GM12878 (cell line): ENCODE results near the gene TAS1R2. TPM values are rescaled to one million over a fixed set of nuclear protein-coding genes. Genes with fewer than 3 reads are reported as not detected.

Experiments used
- ATAC-seq: fragments of 200-7000 bp; cut with Tn5 transposase; 3 replicates; pipeline ENCODE4 v1.9.1; 2020; ENCODE audit warnings: mild to moderate bottlenecking, moderate library complexity
- BruUV-seq: library from RNA; stranded (reverse); fragments of 400-500 nt; replicated peaks from 2 replicates; lab custom pipeline; 2021; lab: Mats Ljungman, UMichigan
- CTCF ChIA-PET: fragments of 300-600 bp; sonication (Branson Sonifier 250); formaldehyde crosslinking; extraction: SDS; loops from one replicate; lab custom pipeline; 2021; ENCODE audit warnings: inconsistent platforms; lab: Yijun Ruan, JAX
- POLR2A ChIA-PET: fragments of 350-600 bp; formaldehyde crosslinking; extraction: SDS; loops from one replicate; lab custom pipeline; 2021; ENCODE audit warnings: inconsistent platforms; lab: Charles Lee
- RAD21 ChIA-PET: fragments of 300-600 bp; sonication (Branson Sonifier 250); formaldehyde crosslinking; loops from one replicate; lab custom pipeline; 2023; ENCODE audit warnings: antibody characterized with exemption; ENCODE audit not compliant: unreplicated experiment; lab: Charles Lee
- SMC1A ChIA-PET: fragments of 300-600 bp; sonication (Branson Sonifier 250); formaldehyde crosslinking; loops from one replicate; lab custom pipeline; 2023; ENCODE audit not compliant: unreplicated experiment, uncharacterized antibody; lab: Charles Lee
- DNase-seq: peaks from one replicate; pipeline ENCODE4 v3.0.0-alpha.2; 2011; ENCODE audit warnings: low read depth, low spot score
- FAIRE-seq: peaks from 3 replicates; lab custom pipeline; 2011; peaks lifted over from hg19 to GRCh38; lab: Jason Lieb, UNC
- H2AFZ ChIP-seq: 2 replicates; pipeline ENCODE4 v1.6.0; 2011; ENCODE audit warnings: low read depth, low read length, control low read depth; ENCODE audit not compliant: control insufficient read depth
- H3K27ac ChIP-seq: 2 replicates; pipeline ENCODE4 v1.5.1; 2011; ENCODE audit warnings: control low read depth; ENCODE audit not compliant: control insufficient read depth, insufficient read depth
- H3K27me3 ChIP-seq, 2 experiments: replicated peaks in 1 of 2; 2 replicates each; pipeline versions ENCODE4 v1.6.0 to v1.6.1; 2011; ENCODE audit warnings: low read length in 1 of 2; ENCODE audit not compliant: control insufficient read depth in 2 of 2, insufficient read depth in 2 of 2
- H3K36me3 ChIP-seq, 2 experiments: 2 replicates each; pipeline ENCODE4 v1.5.1; 2011; ENCODE audit warnings: low read length in 1 of 2; ENCODE audit not compliant: control insufficient read depth in 2 of 2, insufficient read depth in 2 of 2
- H3K4me1 ChIP-seq: 2 replicates; pipeline ENCODE4 v1.6.1; 2011; ENCODE audit warnings: mild to moderate bottlenecking, low read length, moderate library complexity, mixed read lengths; ENCODE audit not compliant: control insufficient read depth, insufficient read depth
- H3K4me2 ChIP-seq: 2 replicates; pipeline ENCODE4 v1.6.0; 2011; ENCODE audit warnings: control low read depth; ENCODE audit not compliant: control insufficient read depth, insufficient read depth
- H3K4me3 ChIP-seq: fragments of 200-600 bp; sonication (generic); 2 replicates; pipeline ENCODE4 v1.5.1; 2016
- H3K79me2 ChIP-seq: 2 replicates; pipeline ENCODE4 v1.6.0; 2011; ENCODE audit warnings: low read length; ENCODE audit not compliant: control insufficient read depth, insufficient read depth
- H3K9ac ChIP-seq: 2 replicates; pipeline ENCODE4 v1.8.0; 2011; ENCODE audit warnings: low read length, control low read depth, mixed read lengths; ENCODE audit not compliant: control insufficient read depth, insufficient read depth
- H3K9me3 ChIP-seq: replicated peaks from 3 replicates; pipeline ENCODE4 v1.5.1; 2011; ENCODE audit warnings: mild to moderate bottlenecking, low read length; ENCODE audit not compliant: control insufficient read depth, insufficient read depth
- H4K20me1 ChIP-seq: 2 replicates; pipeline ENCODE4 v1.6.0; 2011; ENCODE audit not compliant: control insufficient read depth, insufficient read depth
- ATF3 ChIP-seq: IDR thresholded peaks from 2 replicates; pipeline ENCODE4 v1.6.1; 2011; ENCODE audit warnings: low read depth, mild to moderate bottlenecking, low read length, moderate library complexity, borderline replicate concordance; ENCODE audit errors: extremely low read depth
- HCFC1 ChIP-seq: fragments of 150-350 bp; IDR thresholded peaks from 2 replicates; pipeline ENCODE4 v1.6.1; 2014; ENCODE audit warnings: low read length
- IKZF1 ChIP-seq: fragments of 450-650 bp; conservative IDR thresholded peaks from 2 replicates; pipeline ENCODE4 v1.6.1; 2017; ENCODE audit warnings: antibody characterized with exemption, mild to moderate bottlenecking
- IRF4 ChIP-seq: IDR thresholded peaks from 2 replicates; pipeline ENCODE4 v1.6.1; 2011; ENCODE audit warnings: low read depth, low read length
- JUND ChIP-seq: IDR thresholded peaks from 2 replicates; pipeline ENCODE4 v1.6.1; 2012; ENCODE audit warnings: low read depth, mild to moderate bottlenecking, low read length, improper control_type of control experiment, moderate library complexity
- NBN ChIP-seq: fragments of 450-650 bp; IDR thresholded peaks from 2 replicates; pipeline ENCODE4 v1.6.1; 2016
- PML ChIP-seq: IDR thresholded peaks from 2 replicates; pipeline ENCODE4 v1.6.1; 2012; ENCODE audit warnings: low read length, inconsistent platforms
- RB1 ChIP-seq: fragments of 450-650 bp; formaldehyde crosslinking; IDR thresholded peaks from 2 replicates; pipeline ENCODE4 v1.6.1; 2017; ENCODE audit warnings: mild to moderate bottlenecking, borderline replicate concordance
- RUNX3 ChIP-seq: IDR thresholded peaks from 2 replicates; pipeline ENCODE4 v1.6.1; 2012; ENCODE audit warnings: low read length, inconsistent platforms
- SIN3A ChIP-seq: IDR thresholded peaks from 2 replicates; pipeline ENCODE4 v1.6.1; 2012; ENCODE audit warnings: low read depth, low read length, improper control_type of control experiment
- SMARCA5 ChIP-seq: fragments of 450-650 bp; IDR thresholded peaks from 2 replicates; pipeline ENCODE4 v1.6.1; 2017; ENCODE audit warnings: mild to moderate bottlenecking
- WGBS: methylation state at CpG from one replicate; pipeline ENCODE4 v1.1.6; 2016; ENCODE audit warnings: low lambda C conversion rate; ENCODE audit not compliant: insufficient replicate concordance, insufficient coverage; ENCODE audit errors: missing lambda C conversion rate; 5-methylcytosine and 5-hydroxymethylcytosine counted together
- in situ Hi-C: fragments of 300-500 bp; cut with MboI; formaldehyde crosslinking; loops from 9 replicates; pipeline ENCODE4 v1.14.3; 2018; ENCODE audit warnings: mixed read lengths
- intact Hi-C: fragments of 100-400 bp; cut with micrococcal nuclease; formaldehyde crosslinking; loops from one replicate; pipeline ENCODE4 v1.14.2; 2022; ENCODE audit not compliant: unreplicated experiment
- polyA plus RNA-seq, 11 experiments: library from polyadenylated mRNA; depleted of rRNA in 4 of 11; unstranded in 6 of 11; stranded (reverse) in 5 of 11; fragments of >200 nt; fragmentation: Nextera tagmentation in 4 of 11; fragmentation: Illumina TruSeq in 1 of 11; extraction: Ambion mirVana in 4 of 11; extraction: Trizol in 1 of 11; gene quantifications; 1 replicate in 1 of 11; 2 replicates in 10 of 11; pipeline versions ENCODE4 v1.2.1 to v1.2.3, GENCODE V29; 2011 to 2016; ENCODE audit warnings: inconsistent platforms in 2 of 11, missing spikeins in 2 of 11, low read depth in 1 of 11
- total RNA-seq, 4 experiments: library from RNA; depleted of rRNA in 3 of 4; stranded (reverse); fragments of >200 nt in 3 of 4; fragmentation: Illumina TruSeq in 1 of 4; extraction: Trizol in 1 of 4; gene quantifications; 2 replicates each; pipeline versions ENCODE4 v1.2.1 to v1.2.3, GENCODE V29; 2013 to 2021
- TF ChIP-seq, protein P1 (sequence below): fragments of 450-650 bp; IDR thresholded peaks from 2 replicates; pipeline ENCODE4 v1.6.1; 2017; ENCODE audit warnings: antibody characterized with exemption, mild to moderate bottlenecking, moderate library complexity
- TF ChIP-seq, protein P2 (sequence below): fragments of 450-650 bp; IDR thresholded peaks from 2 replicates; pipeline ENCODE4 v1.6.1; 2017; ENCODE audit warnings: mild to moderate bottlenecking, moderate library complexity

Gene TAS1R2
- total and polyA plus RNA-seq, 10 of the 15 experiments (the other 5 are each of a cell fraction or from before 2014, with no cell fraction given): not detected

- TF ChIP-seq, protein P1, sequence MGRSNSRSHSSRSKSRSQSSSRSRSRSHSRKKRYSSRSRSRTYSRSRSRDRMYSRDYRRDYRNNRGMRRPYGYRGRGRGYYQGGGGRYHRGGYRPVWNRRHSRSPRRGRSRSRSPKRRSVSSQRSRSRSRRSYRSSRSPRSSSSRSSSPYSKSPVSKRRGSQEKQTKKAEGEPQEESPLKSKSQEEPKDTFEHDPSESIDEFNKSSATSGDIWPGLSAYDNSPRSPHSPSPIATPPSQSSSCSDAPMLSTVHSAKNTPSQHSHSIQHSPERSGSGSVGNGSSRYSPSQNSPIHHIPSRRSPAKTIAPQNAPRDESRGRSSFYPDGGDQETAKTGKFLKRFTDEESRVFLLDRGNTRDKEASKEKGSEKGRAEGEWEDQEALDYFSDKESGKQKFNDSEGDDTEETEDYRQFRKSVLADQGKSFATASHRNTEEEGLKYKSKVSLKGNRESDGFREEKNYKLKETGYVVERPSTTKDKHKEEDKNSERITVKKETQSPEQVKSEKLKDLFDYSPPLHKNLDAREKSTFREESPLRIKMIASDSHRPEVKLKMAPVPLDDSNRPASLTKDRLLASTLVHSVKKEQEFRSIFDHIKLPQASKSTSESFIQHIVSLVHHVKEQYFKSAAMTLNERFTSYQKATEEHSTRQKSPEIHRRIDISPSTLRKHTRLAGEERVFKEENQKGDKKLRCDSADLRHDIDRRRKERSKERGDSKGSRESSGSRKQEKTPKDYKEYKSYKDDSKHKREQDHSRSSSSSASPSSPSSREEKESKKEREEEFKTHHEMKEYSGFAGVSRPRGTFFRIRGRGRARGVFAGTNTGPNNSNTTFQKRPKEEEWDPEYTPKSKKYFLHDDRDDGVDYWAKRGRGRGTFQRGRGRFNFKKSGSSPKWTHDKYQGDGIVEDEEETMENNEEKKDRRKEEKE: no peak
Measured at GRCh38 chr1:18878538-18879214, 19.2 kb upstream of the TAS1R2 start (continued).

DNA sequence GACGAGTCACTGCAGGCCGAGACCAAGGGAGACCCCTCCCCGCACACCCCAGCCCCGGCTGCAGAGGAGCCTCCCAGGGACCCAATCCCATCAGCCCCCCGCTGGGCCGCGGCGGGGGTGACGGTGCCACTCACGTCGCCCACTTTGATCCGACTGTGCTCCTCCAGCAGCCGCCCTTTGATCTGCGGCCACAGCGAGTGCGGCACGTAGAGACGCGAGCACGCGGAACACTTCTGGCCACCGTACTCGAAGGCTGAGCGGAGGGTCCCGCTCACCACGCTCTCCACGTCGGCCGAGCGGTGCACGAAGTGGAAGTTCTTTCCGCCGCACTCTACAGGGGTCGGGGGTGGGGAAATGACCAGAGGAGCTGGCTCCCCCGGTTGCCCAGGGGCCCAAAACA is 17.8 kb upstream of the TAS1R2 start:
- POLR2A ChIA-PET: no interaction called here
- no peak for FAIRE-seq
- Histone ChIP-seq H4K20me1 (no peaks in the 10 kb centered on the region; the same call in 1 of the 2 replicates), H3K4me1 (no peaks in the 10 kb centered on the region), H3K9ac (no peak overlapping the region), H3K4me2 (no peak overlapping the region), H3K9me3 (no peaks in the 10 kb centered on the region), H3K79me2 (no peaks in the 10 kb centered on the region), H3K27ac (no peak overlapping the region), H3K27me3 (no peaks in the 10 kb centered on the region), H2AFZ (no peak overlapping the region), H3K4me3 (no peak overlapping the region), H3K36me3 (no peaks in the 10 kb centered on the region)
- 89% methylated on average over 23 of the region's 35 CpGs for WGBS
- DNase-seq: no peak
- CTCF ChIA-PET: no interaction called here
- RAD21 ChIA-PET: no interaction called here
- intact Hi-C loops (loop anchor here (5.0 kb wide), 1 partner anchor 280 kb away; no protein-coding TSS in a partner anchor), in situ Hi-C loops (no loop called here)
- BruUV-seq: no TSS peak
- ATAC-seq: no peak
- SMC1A ChIA-PET: no interaction called here
- TF ChIP-seq IRF4 (no peak), IKZF1 (no peak), NBN (no peak), ATF3 (no peak), RB1 (no peak), SMARCA5 (no peak), JUND (no peak), RUNX3 (no peak), HCFC1 (no peak), SIN3A (no peak), PML (no peak)
- TF ChIP-seq, protein P2, sequence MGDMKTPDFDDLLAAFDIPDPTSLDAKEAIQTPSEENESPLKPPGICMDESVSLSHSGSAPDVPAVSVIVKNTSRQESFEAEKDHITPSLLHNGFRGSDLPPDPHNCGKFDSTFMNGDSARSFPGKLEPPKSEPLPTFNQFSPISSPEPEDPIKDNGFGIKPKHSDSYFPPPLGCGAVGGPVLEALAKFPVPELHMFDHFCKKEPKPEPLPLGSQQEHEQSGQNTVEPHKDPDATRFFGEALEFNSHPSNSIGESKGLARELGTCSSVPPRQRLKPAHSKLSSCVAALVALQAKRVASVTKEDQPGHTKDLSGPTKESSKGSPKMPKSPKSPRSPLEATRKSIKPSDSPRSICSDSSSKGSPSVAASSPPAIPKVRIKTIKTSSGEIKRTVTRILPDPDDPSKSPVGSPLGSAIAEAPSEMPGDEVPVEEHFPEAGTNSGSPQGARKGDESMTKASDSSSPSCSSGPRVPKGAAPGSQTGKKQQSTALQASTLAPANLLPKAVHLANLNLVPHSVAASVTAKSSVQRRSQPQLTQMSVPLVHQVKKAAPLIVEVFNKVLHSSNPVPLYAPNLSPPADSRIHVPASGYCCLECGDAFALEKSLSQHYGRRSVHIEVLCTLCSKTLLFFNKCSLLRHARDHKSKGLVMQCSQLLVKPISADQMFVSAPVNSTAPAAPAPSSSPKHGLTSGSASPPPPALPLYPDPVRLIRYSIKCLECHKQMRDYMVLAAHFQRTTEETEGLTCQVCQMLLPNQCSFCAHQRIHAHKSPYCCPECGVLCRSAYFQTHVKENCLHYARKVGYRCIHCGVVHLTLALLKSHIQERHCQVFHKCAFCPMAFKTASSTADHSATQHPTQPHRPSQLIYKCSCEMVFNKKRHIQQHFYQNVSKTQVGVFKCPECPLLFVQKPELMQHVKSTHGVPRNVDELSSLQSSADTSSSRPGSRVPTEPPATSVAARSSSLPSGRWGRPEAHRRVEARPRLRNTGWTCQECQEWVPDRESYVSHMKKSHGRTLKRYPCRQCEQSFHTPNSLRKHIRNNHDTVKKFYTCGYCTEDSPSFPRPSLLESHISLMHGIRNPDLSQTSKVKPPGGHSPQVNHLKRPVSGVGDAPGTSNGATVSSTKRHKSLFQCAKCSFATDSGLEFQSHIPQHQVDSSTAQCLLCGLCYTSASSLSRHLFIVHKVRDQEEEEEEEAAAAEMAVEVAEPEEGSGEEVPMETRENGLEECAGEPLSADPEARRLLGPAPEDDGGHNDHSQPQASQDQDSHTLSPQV: no peak
